Caco-2 (cell line): ENCODE measurements around the gene MYO9A. TPM values are rescaled to one million over a fixed set of nuclear protein-coding genes. Genes with fewer than 3 reads are reported as not detected.

Source experiments
- BruUV-seq: library from RNA; stranded (reverse); fragments of 400-500 nt; replicated peaks from 2 replicates; lab custom pipeline; 2021; lab: Mats Ljungman, UMichigan
- CTCF ChIA-PET: fragments of 300-600 bp; sonication (Branson Sonifier 250); formaldehyde crosslinking; loops from one replicate; lab custom pipeline; 2022; ENCODE audit warnings: antibody characterized with exemption; lab: Charles Lee
- POLR2A ChIA-PET: fragments of 300-600 bp; sonication (Branson Sonifier 250); formaldehyde crosslinking; loops from one replicate; lab custom pipeline; 2022; ENCODE audit warnings: antibody characterized with exemption; lab: Charles Lee
- DNase-seq, 2 experiments: peaks; one replicate each; pipeline versions ENCODE4 v3.0.0 to v3.0.0-alpha.2; 2020 to 2022
- H3K27me3 ChIP-seq: replicated peaks from 2 replicates; pipeline ENCODE4 v1.6.0; 2011; ENCODE audit warnings: low read length; ENCODE audit not compliant: control insufficient read depth, insufficient read depth
- H3K36me3 ChIP-seq: 2 replicates; pipeline ENCODE4 v1.5.1; 2011; ENCODE audit warnings: low read length; ENCODE audit not compliant: control insufficient read depth, insufficient read depth
- H3K4me1 ChIP-seq: fragments of 250-450 bp; sonication (Bioruptor Pico); 2 replicates; pipeline ENCODE4 v1.5.1; 2020; ENCODE audit warnings: mild to moderate bottlenecking
- H3K4me3 ChIP-seq: 2 replicates; pipeline ENCODE4 v1.5.1; 2011; ENCODE audit warnings: low read depth, mild to moderate bottlenecking, control low read depth, low read length
- H3K9me3 ChIP-seq: fragments of 250-450 bp; sonication (Bioruptor Pico); 2 replicates; pipeline ENCODE4 v1.5.1; 2020; ENCODE audit warnings: mild to moderate bottlenecking, moderate library complexity
- H3K27ac Mint-ChIP-seq: one replicate; pipeline ENCODE4 v1.8.0; 2022; ENCODE audit warnings: mixed read lengths; ENCODE audit not compliant: unreplicated experiment
- H3K27me3 Mint-ChIP-seq: one replicate; pipeline ENCODE4 v1.8.0; 2022; ENCODE audit warnings: mixed read lengths; ENCODE audit not compliant: insufficient read depth, unreplicated experiment
- H3K36me3 Mint-ChIP-seq: one replicate; pipeline ENCODE4 v1.8.0; 2022; ENCODE audit warnings: mild to moderate bottlenecking, mixed read lengths; ENCODE audit not compliant: insufficient read depth, unreplicated experiment
- H3K4me1 Mint-ChIP-seq: one replicate; pipeline ENCODE4 v1.8.0; 2022; ENCODE audit warnings: low read depth, mixed read lengths; ENCODE audit not compliant: unreplicated experiment
- H3K4me3 Mint-ChIP-seq: one replicate; pipeline ENCODE4 v1.8.0; 2022; ENCODE audit warnings: mild to moderate bottlenecking, moderate library complexity, mixed read lengths; ENCODE audit not compliant: unreplicated experiment
- H3K9me3 Mint-ChIP-seq: one replicate; pipeline ENCODE4 v1.8.0; 2022; ENCODE audit warnings: mixed read lengths; ENCODE audit not compliant: unreplicated experiment
- intact Hi-C: fragments of 100-400 bp; cut with micrococcal nuclease; formaldehyde crosslinking; loops from one replicate; pipeline ENCODE4 v1.10.0; 2022; ENCODE audit not compliant: unreplicated experiment
- total RNA-seq: library from RNA; stranded (reverse); gene quantifications from 2 replicates; pipeline ENCODE4 v1.2.3, GENCODE V29; 2022
- TF ChIP-seq, protein P1 (sequence below), 2 experiments: fragments of 200-600 bp in 1 of 2; IDR thresholded peaks; 1 replicate in 1 of 2; 2 replicates in 1 of 2; pipeline versions ENCODE4 v1.5.1 to v1.8.0; 2011 to 2022; ENCODE audit warnings: antibody characterized with exemption in 1 of 2, control low read depth in 1 of 2, inconsistent platforms in 1 of 2, low read depth in 1 of 2, low read length in 1 of 2, mild to moderate bottlenecking in 1 of 2, moderate library complexity in 1 of 2; ENCODE audit not compliant: insufficient read depth in 1 of 2, severe bottlenecking in 1 of 2, unreplicated experiment in 1 of 2

Gene MYO9A
- total RNA-seq, 1 experiment from 2014 or later, result 71.9 TPM

DNA sequence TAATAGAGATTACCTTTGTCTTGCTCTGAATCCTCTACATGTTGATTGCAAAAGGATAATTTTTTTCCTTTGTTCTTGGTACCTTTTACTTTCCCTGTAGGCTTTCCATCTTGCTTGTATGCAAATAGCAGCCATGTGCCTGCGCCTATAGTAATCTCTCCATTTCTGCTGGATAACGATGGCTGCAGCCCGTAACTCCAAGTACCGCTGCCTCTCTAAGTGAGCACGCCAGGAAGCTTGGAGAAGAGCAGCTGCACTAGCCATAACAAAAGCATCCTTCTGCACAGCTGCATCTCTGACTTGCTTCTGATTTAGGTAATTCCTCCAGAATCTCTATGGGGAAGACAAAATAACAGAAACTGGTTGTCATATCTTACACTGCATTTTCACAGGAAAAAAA lies 218.3 kb downstream of the MYO9A start:
- H3K36me3 Mint-ChIP-seq, result peaks cover 44% of the 10 kb centered on the region
- POLR2A ChIA-PET, result no interaction called here
- H3K9me3 Mint-ChIP-seq, result no peaks in the 10 kb centered on the region
- no peaks in the 10 kb centered on the region for H3K4me1 ChIP-seq
- TF ChIP-seq, protein P1, sequence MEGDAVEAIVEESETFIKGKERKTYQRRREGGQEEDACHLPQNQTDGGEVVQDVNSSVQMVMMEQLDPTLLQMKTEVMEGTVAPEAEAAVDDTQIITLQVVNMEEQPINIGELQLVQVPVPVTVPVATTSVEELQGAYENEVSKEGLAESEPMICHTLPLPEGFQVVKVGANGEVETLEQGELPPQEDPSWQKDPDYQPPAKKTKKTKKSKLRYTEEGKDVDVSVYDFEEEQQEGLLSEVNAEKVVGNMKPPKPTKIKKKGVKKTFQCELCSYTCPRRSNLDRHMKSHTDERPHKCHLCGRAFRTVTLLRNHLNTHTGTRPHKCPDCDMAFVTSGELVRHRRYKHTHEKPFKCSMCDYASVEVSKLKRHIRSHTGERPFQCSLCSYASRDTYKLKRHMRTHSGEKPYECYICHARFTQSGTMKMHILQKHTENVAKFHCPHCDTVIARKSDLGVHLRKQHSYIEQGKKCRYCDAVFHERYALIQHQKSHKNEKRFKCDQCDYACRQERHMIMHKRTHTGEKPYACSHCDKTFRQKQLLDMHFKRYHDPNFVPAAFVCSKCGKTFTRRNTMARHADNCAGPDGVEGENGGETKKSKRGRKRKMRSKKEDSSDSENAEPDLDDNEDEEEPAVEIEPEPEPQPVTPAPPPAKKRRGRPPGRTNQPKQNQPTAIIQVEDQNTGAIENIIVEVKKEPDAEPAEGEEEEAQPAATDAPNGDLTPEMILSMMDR (IDR thresholded peaks at IDR 0.05; ENCODE audit: insufficient read depth in 1 of 2, low read depth in 1 of 2, low read length in 1 of 2, severe bottlenecking in 1 of 2, unreplicated experiment in 1 of 2), result no peak
- CTCF ChIA-PET, result interaction anchor here (0.6 kb wide), 1 partner anchor 156 kb away, joined by 3 read pairs; no protein-coding TSS in a partner anchor
- H3K27me3 Mint-ChIP-seq, result no peaks in the 10 kb centered on the region
- H3K4me1 Mint-ChIP-seq, result peaks cover 7% of the 10 kb centered on the region
- no TSS peak for BruUV-seq
- H3K9me3 ChIP-seq, result no peaks in the 10 kb centered on the region
- H3K4me3 Mint-ChIP-seq, result no peak overlapping the region
- H3K36me3 ChIP-seq, result no peaks in the 10 kb centered on the region; the same call in 1 of the 2 replicates
- no peaks in the 10 kb centered on the region for H3K27me3 ChIP-seq
- no peak overlapping the region for H3K4me3 ChIP-seq
- H3K27ac Mint-ChIP-seq, result no peak overlapping the region
- intact Hi-C loops, result no loop called here
- DNase-seq, result no peak

DNA sequence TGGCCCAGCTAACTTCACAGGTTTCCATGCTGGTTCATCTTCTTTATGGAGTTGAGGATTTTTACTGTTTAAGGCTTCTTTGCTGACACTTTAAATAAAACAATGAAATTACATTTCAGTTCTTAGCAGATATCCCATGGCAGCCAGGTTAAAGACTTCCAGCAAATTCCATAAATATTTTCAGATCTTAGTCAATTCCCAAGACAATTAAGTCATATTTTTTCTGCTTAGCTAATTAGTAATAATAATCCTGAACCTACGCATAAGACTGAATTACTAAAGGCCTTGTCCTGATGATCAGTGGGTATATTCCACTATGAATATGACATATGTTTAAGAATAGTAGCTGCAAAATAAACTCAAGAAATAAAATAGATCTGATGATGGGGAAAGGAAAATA lies 224.3 kb downstream of the MYO9A start:
- H3K27ac Mint-ChIP-seq, result no peak overlapping the region
- H3K27me3 ChIP-seq, result no peaks in the 10 kb centered on the region
- H3K4me3 Mint-ChIP-seq, result no peak overlapping the region
- H3K36me3 ChIP-seq, result no peaks in the 10 kb centered on the region; the same call in 1 of the 2 replicates
- no peaks in the 10 kb centered on the region for H3K4me1 Mint-ChIP-seq
- ChIA-PET CTCF (no interaction called here), POLR2A (no interaction called here)
- H3K4me1 ChIP-seq, result no peaks in the 10 kb centered on the region
- intact Hi-C loops, result no loop called here
- DNase-seq, result no peak
- no peaks in the 10 kb centered on the region for H3K9me3 Mint-ChIP-seq
- H3K4me3 ChIP-seq, result no peak overlapping the region
- H3K36me3 Mint-ChIP-seq, result peaks cover 51% of the 10 kb centered on the region
- BruUV-seq, result no TSS peak
- H3K9me3 ChIP-seq, result no peaks in the 10 kb centered on the region
- TF ChIP-seq, protein P1 (IDR thresholded peaks at IDR 0.05; ENCODE audit: insufficient read depth in 1 of 2, low read depth in 1 of 2, low read length in 1 of 2, severe bottlenecking in 1 of 2, unreplicated experiment in 1 of 2), result no peak
- H3K27me3 Mint-ChIP-seq, result no peaks in the 10 kb centered on the region

DNA sequence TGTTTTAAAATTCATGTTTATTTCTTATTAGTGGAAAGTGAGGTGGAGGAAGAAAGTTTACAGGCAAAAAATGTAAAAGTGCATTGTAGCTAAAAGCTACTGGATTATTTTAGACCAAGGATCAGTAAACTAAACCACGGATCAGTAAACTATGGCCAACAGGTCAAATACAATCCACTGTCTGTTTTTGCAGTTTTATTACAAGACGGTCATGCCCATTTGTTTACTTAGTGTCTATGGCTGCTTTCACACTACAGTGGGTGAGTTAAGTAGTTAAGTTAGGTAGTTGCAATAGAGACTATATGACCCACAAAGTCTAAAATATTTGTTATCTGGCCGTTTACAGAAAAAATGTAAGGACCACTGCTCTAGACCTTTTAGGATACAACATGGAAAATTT lies 225.6 kb downstream of the MYO9A start:
- TF ChIP-seq, protein P1 (IDR thresholded peaks at IDR 0.05; ENCODE audit: insufficient read depth in 1 of 2, low read depth in 1 of 2, low read length in 1 of 2, severe bottlenecking in 1 of 2, unreplicated experiment in 1 of 2), result no peak
- Histone ChIP-seq H3K9me3 (no peaks in the 10 kb centered on the region), H3K36me3 (no peaks in the 10 kb centered on the region; the same call in 1 of the 2 replicates), H3K4me1 (no peaks in the 10 kb centered on the region), H3K4me3 (no peak overlapping the region), H3K27me3 (no peaks in the 10 kb centered on the region)
- no peak for DNase-seq
- intact Hi-C loops, result no loop called here
- no peak overlapping the region for H3K4me3 Mint-ChIP-seq
- POLR2A ChIA-PET, result no interaction called here
- CTCF ChIA-PET, result no interaction called here
- H3K36me3 Mint-ChIP-seq, result peaks cover 45% of the 10 kb centered on the region
- BruUV-seq, result no TSS peak
- H3K27me3 Mint-ChIP-seq, result no peaks in the 10 kb centered on the region
- no peak overlapping the region for H3K27ac Mint-ChIP-seq
- no peaks in the 10 kb centered on the region for H3K9me3 Mint-ChIP-seq
- H3K4me1 Mint-ChIP-seq, result no peaks in the 10 kb centered on the region
